HFFc6 (cell line): Measurements from ENCODE around the gene ANGPTL5. TPM values are rescaled to one million over a fixed set of nuclear protein-coding genes. Genes with fewer than 3 reads are reported as not detected.

Experiments
- DNase-seq: peaks from one replicate; pipeline ENCODE4 v3.0.0-alpha.2; 2018
- H3K27ac Mint-ChIP-seq: 2 replicates; pipeline ENCODE4 v1.8.0; 2020; ENCODE audit warnings: mild to moderate bottlenecking, mixed read lengths
- H3K27me3 Mint-ChIP-seq: 2 replicates; pipeline ENCODE4 v1.8.0; 2021; ENCODE audit warnings: mild to moderate bottlenecking, moderate library complexity, mixed read lengths; ENCODE audit not compliant: insufficient read depth
- H3K36me3 Mint-ChIP-seq: 2 replicates; pipeline ENCODE4 v1.8.0; 2021; ENCODE audit warnings: low read depth, mixed read lengths
- H3K4me1 Mint-ChIP-seq: 2 replicates; pipeline ENCODE4 v1.8.0; 2020; ENCODE audit warnings: low read depth, mixed read lengths
- H3K4me3 Mint-ChIP-seq: 2 replicates; pipeline ENCODE4 v1.8.0; 2020; ENCODE audit warnings: mild to moderate bottlenecking, moderate library complexity, mixed read lengths
- H3K9me3 Mint-ChIP-seq: 2 replicates; pipeline ENCODE4 v1.8.0; 2020; ENCODE audit warnings: mild to moderate bottlenecking, mixed read lengths
- CTCF ChIP-seq: fragments of 200-600 bp; sonication (generic); IDR thresholded peaks from 2 replicates; pipeline ENCODE4 v1.5.0; 2021; ENCODE audit warnings: antibody characterized with exemption, mild to moderate bottlenecking
- total RNA-seq, 6 experiments: library from RNA; stranded (reverse); fragmentation: NEBNext Ultra II Directional; extraction: Animal tissue kit (Norgen Biotek cat#: 25700); gene quantifications; 2 replicates in 1 of 6; 3 replicates in 5 of 6; pipeline ENCODE4 v1.2.3, GENCODE V29; 2021

The ANGPTL5 gene
- total RNA-seq, 6 experiments from 2014 or later = not detected

- Mint-ChIP-seq H3K4me1 (no peaks in the 10 kb centered on the region), H3K36me3 (no peaks in the 10 kb centered on the region), H3K4me3 (no peak overlapping the region), H3K27me3 (peaks cover 7% of the 10 kb centered on the region), H3K9me3 (no peaks in the 10 kb centered on the region), H3K27ac (no peak overlapping the region)
- no peak for DNase-seq
- no peak for TF ChIP-seq CTCF
These were observed 75.6 kb downstream of the ANGPTL5 start for GRCh38 chr11:101840704-101841103.

Other genes starting within 250 kb of the ANGPTL5 start
- 1 to 10 TPM; 1.8 to 2.4 (median 2.1) TPM for gene CEP126, start 1.5 kb downstream of the ANGPTL5 start, total RNA-seq
- gene CFAP300, start 130.9 kb upstream of the ANGPTL5 start, total RNA-seq = 1 to 10 TPM; 2.6 to 4.4 (median 3.3) TPM
- gene YAP1, start 193.9 kb upstream of the ANGPTL5 start, total RNA-seq = 100 to 1,000 TPM; 120 to 159 (median 133) TPM